Activated CD8-positive, alpha-beta T cell treated with anti-CD3 and anti-CD28 coated beads for 36 hours (primary cell): ENCODE measurements around the gene TTC24. TPM values are rescaled to one million over a fixed set of nuclear protein-coding genes. Genes with fewer than 3 reads are reported as not detected.
"Not testable (repeated sequence)": the region's sequence is repeated elsewhere in the genome, so short reads cannot be mapped to it uniquely, and the experiment has no call there.

ENCODE experiments used
- ATAC-seq: fragments of 200-7000 bp; cut with Tn5 transposase; one replicate; pipeline ENCODE4 v1.10.0; 2021; ENCODE audit warnings: mild to moderate bottlenecking, moderate library complexity
- CTCF ChIA-PET: fragments of 350-600 bp; sonication (Branson Sonifier 250); formaldehyde crosslinking; loops from one replicate; lab custom pipeline; 2021; ENCODE audit warnings: antibody characterized with exemption; lab: Charles Lee
- POLR2A ChIA-PET: fragments of 350-600 bp; sonication (Branson Sonifier 250); formaldehyde crosslinking; loops from one replicate; lab custom pipeline; 2021; ENCODE audit warnings: antibody characterized with exemption; lab: Charles Lee
- DNase-seq: peaks from one replicate; pipeline ENCODE4 v3.0.0-alpha.2; 2020
- H3K27ac Mint-ChIP-seq: one replicate; pipeline ENCODE4 v1.8.0; 2021; ENCODE audit warnings: mild to moderate bottlenecking, mixed read lengths
- H3K27me3 Mint-ChIP-seq: one replicate; pipeline ENCODE4 v1.8.0; 2021; ENCODE audit warnings: mixed read lengths
- H3K36me3 Mint-ChIP-seq: one replicate; pipeline ENCODE4 v1.8.0; 2021; ENCODE audit warnings: low read depth, mixed read lengths
- H3K4me1 Mint-ChIP-seq: one replicate; pipeline ENCODE4 v1.8.0; 2021; ENCODE audit warnings: low read depth, mixed read lengths
- H3K4me3 Mint-ChIP-seq: one replicate; pipeline ENCODE4 v1.8.0; 2021; ENCODE audit warnings: mild to moderate bottlenecking, moderate library complexity, mixed read lengths
- H3K9me3 Mint-ChIP-seq: one replicate; pipeline ENCODE4 v1.8.0; 2021; ENCODE audit warnings: mixed read lengths
- intact Hi-C: fragments of 100-400 bp; cut with micrococcal nuclease; formaldehyde crosslinking; loops from one replicate; pipeline ENCODE4 v1.10.0; 2022
- total RNA-seq, 2 experiments: library from RNA; stranded (reverse); gene quantifications; one replicate each; pipeline ENCODE4 v1.2.3, GENCODE V29; 2021
- TF ChIP-seq, protein P1 (sequence below): fragments of 200-600 bp; IDR thresholded peaks from one replicate; pipeline ENCODE4 v1.8.0; 2022; ENCODE audit warnings: antibody characterized with exemption, mild to moderate bottlenecking

TTC24 gene
- total RNA-seq, 2 experiments from 2014 or later: 19.8 to 20.2 TPM

DNA sequence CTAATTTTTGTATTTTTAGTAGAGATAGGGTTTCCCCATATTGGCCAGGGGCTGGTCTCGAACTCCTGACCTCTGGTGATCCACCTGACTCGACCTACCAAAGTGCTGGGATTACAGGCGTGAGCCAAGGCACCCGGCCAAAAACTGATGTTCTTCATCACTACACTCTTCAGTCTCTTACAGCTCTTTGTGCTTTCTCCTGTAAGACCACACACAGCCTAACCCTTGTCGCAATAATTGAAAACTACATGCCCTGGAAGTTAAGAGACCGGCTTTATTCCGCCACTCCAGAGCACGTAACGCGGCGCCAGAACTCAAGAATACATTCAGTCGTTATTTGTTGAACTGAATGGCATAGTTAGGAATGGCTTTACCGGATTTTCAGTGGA, 21.2 kb downstream of the TTC24 start:
- Mint-ChIP-seq H3K4me1 (peaks cover 32% of the 10 kb centered on the region), H3K36me3 (peaks cover 40% of the 10 kb centered on the region), H3K27ac (peak overlapping the region; percentile 97), H3K4me3 (peak overlapping the region; percentile 93), H3K9me3 (no peaks in the 10 kb centered on the region), H3K27me3 (no peaks in the 10 kb centered on the region)
- POLR2A ChIA-PET: interaction anchor here (0.8 to 3.2 kb wide), 11 partner anchors 9 to 125 kb away, joined by 3 to 29 read pairs (median 4); partner anchors contain the start of gene NAXE
- intact Hi-C loops: loop anchor here (5.0 kb wide), 1 partner anchor 143 kb away; no protein-coding TSS in a partner anchor
- DNase-seq (peak; percentile 23), ATAC-seq (no peak)
- TF ChIP-seq, protein P1, sequence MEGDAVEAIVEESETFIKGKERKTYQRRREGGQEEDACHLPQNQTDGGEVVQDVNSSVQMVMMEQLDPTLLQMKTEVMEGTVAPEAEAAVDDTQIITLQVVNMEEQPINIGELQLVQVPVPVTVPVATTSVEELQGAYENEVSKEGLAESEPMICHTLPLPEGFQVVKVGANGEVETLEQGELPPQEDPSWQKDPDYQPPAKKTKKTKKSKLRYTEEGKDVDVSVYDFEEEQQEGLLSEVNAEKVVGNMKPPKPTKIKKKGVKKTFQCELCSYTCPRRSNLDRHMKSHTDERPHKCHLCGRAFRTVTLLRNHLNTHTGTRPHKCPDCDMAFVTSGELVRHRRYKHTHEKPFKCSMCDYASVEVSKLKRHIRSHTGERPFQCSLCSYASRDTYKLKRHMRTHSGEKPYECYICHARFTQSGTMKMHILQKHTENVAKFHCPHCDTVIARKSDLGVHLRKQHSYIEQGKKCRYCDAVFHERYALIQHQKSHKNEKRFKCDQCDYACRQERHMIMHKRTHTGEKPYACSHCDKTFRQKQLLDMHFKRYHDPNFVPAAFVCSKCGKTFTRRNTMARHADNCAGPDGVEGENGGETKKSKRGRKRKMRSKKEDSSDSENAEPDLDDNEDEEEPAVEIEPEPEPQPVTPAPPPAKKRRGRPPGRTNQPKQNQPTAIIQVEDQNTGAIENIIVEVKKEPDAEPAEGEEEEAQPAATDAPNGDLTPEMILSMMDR: no peak
- CTCF ChIA-PET: interaction anchor here (1.0 to 5.5 kb wide), 11 partner anchors 8 to 215 kb away, joined by 3 to 27 read pairs (median 6); partner anchors contain the start of genes MEF2D and NAXE

DNA sequence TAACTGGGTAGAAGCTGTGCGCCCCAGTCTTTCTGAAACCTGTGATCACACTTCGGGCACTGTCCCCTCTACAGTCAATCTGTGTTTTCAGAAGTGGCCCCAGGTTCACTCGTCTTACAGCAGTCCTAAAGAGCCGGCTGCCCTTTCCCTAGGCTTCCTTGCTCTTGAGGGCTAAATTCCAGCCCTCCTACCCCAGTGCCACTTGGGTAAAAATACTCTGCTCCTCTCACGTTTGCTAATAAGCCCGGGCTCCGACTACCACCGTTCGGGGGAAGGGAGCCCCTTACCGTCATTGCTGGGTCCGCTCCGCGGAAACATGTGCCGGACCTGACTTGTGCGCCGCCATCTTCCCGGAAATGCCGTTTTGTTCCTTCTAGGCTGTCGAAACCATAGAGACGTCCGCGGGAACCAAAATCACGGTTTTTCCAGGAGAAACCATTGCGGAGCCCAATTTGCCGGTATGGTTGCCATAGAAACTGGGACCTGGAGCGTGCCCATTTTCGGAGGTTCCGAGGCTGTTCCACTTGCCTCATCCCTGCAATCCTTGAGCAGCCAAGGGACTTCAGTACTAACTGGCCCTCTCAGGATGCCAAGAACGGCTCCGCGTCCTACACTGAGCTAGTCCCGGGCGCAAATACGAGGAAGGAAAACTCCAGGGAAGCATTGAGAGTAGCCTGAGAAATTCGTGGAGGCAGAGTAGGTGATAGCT, 21.8 kb downstream of the TTC24 start, which contains the start of gene GPATCH4:
Gene GPATCH4 (minus strand): TSS at position 358 of the 709 bp plus-strand sequence.
- intact Hi-C loops: loop anchor here (5.0 kb wide), 1 partner anchor 144 kb away; no protein-coding TSS in a partner anchor
- ATAC-seq (peak; percentile 77), DNase-seq (peak; percentile 91)
- Mint-ChIP-seq H3K4me1 (peaks cover 32% of the 10 kb centered on the region), H3K9me3 (no peaks in the 10 kb centered on the region), H3K27ac (peak within 1 kb of the TSS; percentile 97), H3K4me3 (peak within 1 kb of the TSS; percentile 93), H3K27me3 (no peaks in the 10 kb centered on the region), H3K36me3 (peaks cover 37% of the 10 kb centered on the region)
- ChIA-PET POLR2A (interaction anchor here (0.6 to 3.2 kb wide), 9 partner anchors 10 to 125 kb away, joined by 3 to 29 read pairs (median 4); partner anchors contain the start of gene NAXE), CTCF (interaction anchor here (0.6 to 5.5 kb wide), 14 partner anchors 7 to 215 kb away, joined by 3 to 27 read pairs (median 4); partner anchors contain the start of genes MEF2D and NAXE)
- TF ChIP-seq, protein P1: no peak

DNA sequence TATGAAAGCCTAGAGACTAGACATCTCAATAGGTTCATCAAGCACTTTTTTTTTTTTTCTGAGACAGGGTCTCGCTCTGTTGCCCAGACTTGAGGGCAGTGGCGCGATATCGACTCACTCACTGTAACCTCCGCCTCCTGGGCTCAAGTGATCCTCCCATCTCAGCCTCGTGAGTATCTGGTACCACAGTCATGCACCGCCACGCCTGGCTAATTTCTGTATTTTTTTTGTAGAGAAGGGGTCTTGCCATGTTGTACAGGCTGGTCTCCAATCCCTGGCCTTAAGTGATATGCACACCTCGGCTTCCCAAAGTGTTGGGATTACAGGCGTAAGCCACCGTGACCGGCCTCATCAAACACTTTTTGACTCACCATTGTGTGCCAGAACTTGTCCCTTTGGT, 22.4 kb downstream of the TTC24 start:
- ChIA-PET CTCF (interaction anchor here (0.6 to 5.5 kb wide), 10 partner anchors 12 to 182 kb away, joined by 3 to 27 read pairs (median 4); partner anchors contain the start of gene NAXE), POLR2A (interaction anchor here (0.6 to 3.2 kb wide), 3 partner anchors 10 to 105 kb away, joined by 3 to 29 read pairs (median 5); partner anchors contain the start of gene NAXE)
- Mint-ChIP-seq H3K4me3 (peak overlapping the region; percentile 93), H3K36me3 (peaks cover 35% of the 10 kb centered on the region), H3K27me3 (no peaks in the 10 kb centered on the region), H3K27ac (peak overlapping the region; percentile 97), H3K9me3 (no peaks in the 10 kb centered on the region), H3K4me1 (peaks cover 32% of the 10 kb centered on the region)
- TF ChIP-seq, protein P1: no peak
- peak; percentile 26 for DNase-seq
- intact Hi-C loops: loop anchor here (5.0 kb wide), 1 partner anchor 145 kb away; no protein-coding TSS in a partner anchor
- ATAC-seq: peak; percentile 2

DNA sequence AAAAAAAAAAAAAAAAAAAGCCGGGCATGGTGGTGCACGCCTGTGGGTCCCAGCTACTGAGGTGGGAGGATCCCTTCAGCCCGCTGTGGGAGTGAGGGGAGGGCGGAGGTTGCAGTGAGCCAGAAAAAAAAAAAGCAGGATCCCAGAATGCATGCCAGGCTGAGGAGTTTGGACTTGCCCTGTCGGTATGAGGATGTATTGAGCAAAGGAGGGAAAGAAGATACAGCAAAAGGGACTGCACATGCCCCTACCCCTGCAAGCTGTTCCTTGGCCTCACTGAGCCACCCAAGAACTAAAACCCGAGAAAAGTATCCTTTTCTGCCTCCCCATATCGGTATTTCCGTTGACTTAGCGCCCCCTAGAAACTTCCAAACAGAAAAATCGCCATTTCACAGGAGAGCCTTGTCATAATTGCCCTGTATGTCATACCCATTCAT, 23.1 kb downstream of the TTC24 start:
- Mint-ChIP-seq H3K27ac (peak overlapping the region; percentile 23), H3K27me3 (no peaks in the 10 kb centered on the region), H3K36me3 (peaks cover 31% of the 10 kb centered on the region), H3K9me3 (no peaks in the 10 kb centered on the region), H3K4me1 (peaks cover 32% of the 10 kb centered on the region), H3K4me3 (peak overlapping the region; percentile 35)
- DNase-seq (peak; percentile 41), ATAC-seq (no peak)
- ChIA-PET CTCF (interaction anchor here (0.9 to 5.5 kb wide), 7 partner anchors 12 to 156 kb away, joined by 3 to 27 read pairs (median 4); partner anchors contain the start of gene NAXE), POLR2A (interaction anchor here (3.1 kb wide), 1 partner anchor 11 kb away, joined by 14 read pairs; the partner anchor contains the start of gene NAXE)
- intact Hi-C loops: loop anchor here (5.0 kb wide), 1 partner anchor 145 kb away; no protein-coding TSS in a partner anchor
- TF ChIP-seq, protein P1: peak; percentile 29

DNA sequence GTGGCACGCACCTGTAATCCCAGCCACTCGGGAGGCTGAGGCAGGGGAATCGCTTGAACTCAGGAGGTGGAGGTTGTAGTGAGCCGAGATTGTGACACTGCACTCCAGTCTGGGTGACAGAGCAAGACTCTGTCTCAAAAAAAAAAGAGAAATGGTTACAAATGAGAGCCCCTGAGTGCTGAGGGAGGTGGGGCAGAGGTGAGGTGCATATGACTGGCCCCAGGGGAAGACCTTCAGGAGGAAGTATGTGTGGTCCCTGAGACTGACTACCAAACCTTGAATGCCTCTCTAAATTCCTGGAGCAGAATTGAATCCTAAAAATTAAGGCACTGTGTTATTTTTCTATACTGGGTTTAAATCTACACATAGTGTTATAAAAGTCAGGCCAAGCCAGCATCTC, 27.8 kb downstream of the TTC24 start:
- not testable (repeated sequence) for H3K9me3 Mint-ChIP-seq, ATAC-seq, H3K36me3 Mint-ChIP-seq, H3K27me3 Mint-ChIP-seq, H3K4me3 Mint-ChIP-seq, DNase-seq, H3K27ac Mint-ChIP-seq
- CTCF ChIA-PET: interaction anchor here (0.9 to 3.0 kb wide), 12 partner anchors 8 to 222 kb away, joined by 3 to 36 read pairs (median 15); partner anchors contain the start of genes NAXE and TTC24
- POLR2A ChIA-PET: interaction anchor here (0.7 to 0.8 kb wide), 2 partner anchors 8 to 146 kb away, joined by 3 to 5 read pairs; no protein-coding TSS in a partner anchor
- H3K4me1 Mint-ChIP-seq: peaks cover 14% of the 10 kb centered on the region
- intact Hi-C loops: loop anchor here (5.0 kb wide), 1 partner anchor 220 kb away; no protein-coding TSS in a partner anchor
